Caco-2 (cell line): ENCODE results near the gene CLNK. TPM values are rescaled to one million over a fixed set of nuclear protein-coding genes. Genes with fewer than 3 reads are reported as not detected.

ENCODE experiments used
- BruUV-seq: library from RNA; stranded (reverse); fragments of 400-500 nt; replicated peaks from 2 replicates; lab custom pipeline; 2021; lab: Mats Ljungman, UMichigan
- CTCF ChIA-PET: fragments of 300-600 bp; sonication (Branson Sonifier 250); formaldehyde crosslinking; loops from one replicate; lab custom pipeline; 2022; ENCODE audit warnings: antibody characterized with exemption; lab: Charles Lee
- POLR2A ChIA-PET: fragments of 300-600 bp; sonication (Branson Sonifier 250); formaldehyde crosslinking; loops from one replicate; lab custom pipeline; 2022; ENCODE audit warnings: antibody characterized with exemption; lab: Charles Lee
- DNase-seq, 2 experiments: peaks; one replicate each; pipeline versions ENCODE4 v3.0.0 to v3.0.0-alpha.2; 2020 to 2022
- H3K27me3 ChIP-seq: replicated peaks from 2 replicates; pipeline ENCODE4 v1.6.0; 2011; ENCODE audit warnings: low read length; ENCODE audit not compliant: control insufficient read depth, insufficient read depth
- H3K36me3 ChIP-seq: 2 replicates; pipeline ENCODE4 v1.5.1; 2011; ENCODE audit warnings: low read length; ENCODE audit not compliant: control insufficient read depth, insufficient read depth
- H3K4me1 ChIP-seq: fragments of 250-450 bp; sonication (Bioruptor Pico); 2 replicates; pipeline ENCODE4 v1.5.1; 2020; ENCODE audit warnings: mild to moderate bottlenecking
- H3K4me3 ChIP-seq: 2 replicates; pipeline ENCODE4 v1.5.1; 2011; ENCODE audit warnings: low read depth, mild to moderate bottlenecking, control low read depth, low read length
- H3K9me3 ChIP-seq: fragments of 250-450 bp; sonication (Bioruptor Pico); 2 replicates; pipeline ENCODE4 v1.5.1; 2020; ENCODE audit warnings: mild to moderate bottlenecking, moderate library complexity
- H3K27ac Mint-ChIP-seq: one replicate; pipeline ENCODE4 v1.8.0; 2022; ENCODE audit warnings: mixed read lengths; ENCODE audit not compliant: unreplicated experiment
- H3K27me3 Mint-ChIP-seq: one replicate; pipeline ENCODE4 v1.8.0; 2022; ENCODE audit warnings: mixed read lengths; ENCODE audit not compliant: insufficient read depth, unreplicated experiment
- H3K36me3 Mint-ChIP-seq: one replicate; pipeline ENCODE4 v1.8.0; 2022; ENCODE audit warnings: mild to moderate bottlenecking, mixed read lengths; ENCODE audit not compliant: insufficient read depth, unreplicated experiment
- H3K4me1 Mint-ChIP-seq: one replicate; pipeline ENCODE4 v1.8.0; 2022; ENCODE audit warnings: low read depth, mixed read lengths; ENCODE audit not compliant: unreplicated experiment
- H3K4me3 Mint-ChIP-seq: one replicate; pipeline ENCODE4 v1.8.0; 2022; ENCODE audit warnings: mild to moderate bottlenecking, moderate library complexity, mixed read lengths; ENCODE audit not compliant: unreplicated experiment
- H3K9me3 Mint-ChIP-seq: one replicate; pipeline ENCODE4 v1.8.0; 2022; ENCODE audit warnings: mixed read lengths; ENCODE audit not compliant: unreplicated experiment
- CTCF ChIP-seq, 2 experiments: fragments of 200-600 bp in 1 of 2; IDR thresholded peaks; 1 replicate in 1 of 2; 2 replicates in 1 of 2; pipeline versions ENCODE4 v1.5.1 to v1.8.0; 2011 to 2022; ENCODE audit warnings: antibody characterized with exemption in 1 of 2, control low read depth in 1 of 2, inconsistent platforms in 1 of 2, low read depth in 1 of 2, low read length in 1 of 2, mild to moderate bottlenecking in 1 of 2, moderate library complexity in 1 of 2; ENCODE audit not compliant: insufficient read depth in 1 of 2, severe bottlenecking in 1 of 2, unreplicated experiment in 1 of 2
- intact Hi-C: fragments of 100-400 bp; cut with micrococcal nuclease; formaldehyde crosslinking; loops from one replicate; pipeline ENCODE4 v1.10.0; 2022; ENCODE audit not compliant: unreplicated experiment
- total RNA-seq: library from RNA; stranded (reverse); gene quantifications from 2 replicates; pipeline ENCODE4 v1.2.3, GENCODE V29; 2022

CLNK gene
- total RNA-seq, 1 experiment from 2014 or later, result not detected

- no peaks in the 10 kb centered on the region for H3K4me1 ChIP-seq
- no peaks in the 10 kb centered on the region for H3K27me3 ChIP-seq
- TF ChIP-seq CTCF (IDR thresholded peaks at IDR 0.05; ENCODE audit: insufficient read depth in 1 of 2, low read depth in 1 of 2, low read length in 1 of 2, severe bottlenecking in 1 of 2, unreplicated experiment in 1 of 2), result no peak
- Mint-ChIP-seq H3K4me1 (no peaks in the 10 kb centered on the region), H3K27ac (no peak overlapping the region), H3K9me3 (no peaks in the 10 kb centered on the region), H3K27me3 (peaks cover 4% of the 10 kb centered on the region), H3K36me3 (no peaks in the 10 kb centered on the region), H3K4me3 (no peak overlapping the region)
- CTCF ChIA-PET, result no interaction called here
- DNase-seq, result no peak
- no peaks in the 10 kb centered on the region for H3K36me3 ChIP-seq
- BruUV-seq, result no TSS peak
- POLR2A ChIA-PET, result no interaction called here
- H3K9me3 ChIP-seq, result no peaks in the 10 kb centered on the region
- no peak overlapping the region for H3K4me3 ChIP-seq
- intact Hi-C loops, result no loop called here
Measured at GRCh38 chr4:10482913-10483312, 201.7 kb downstream of the CLNK start.

- no peaks in the 10 kb centered on the region for H3K36me3 Mint-ChIP-seq
- no peak for TF ChIP-seq CTCF (IDR thresholded peaks at IDR 0.05; ENCODE audit: insufficient read depth in 1 of 2, low read depth in 1 of 2, low read length in 1 of 2, severe bottlenecking in 1 of 2, unreplicated experiment in 1 of 2)
- CTCF ChIA-PET, result no interaction called here
- Histone ChIP-seq H3K4me1 (no peaks in the 10 kb centered on the region), H3K36me3 (no peaks in the 10 kb centered on the region), H3K27me3 (no peaks in the 10 kb centered on the region), H3K9me3 (no peaks in the 10 kb centered on the region), H3K4me3 (no peak overlapping the region)
- no peaks in the 10 kb centered on the region for H3K9me3 Mint-ChIP-seq
- no peaks in the 10 kb centered on the region for H3K4me1 Mint-ChIP-seq
- no peaks in the 10 kb centered on the region for H3K27me3 Mint-ChIP-seq
- BruUV-seq, result no TSS peak
- DNase-seq, result no peak
- no peak overlapping the region for H3K4me3 Mint-ChIP-seq
- POLR2A ChIA-PET, result no interaction called here
- no peak overlapping the region for H3K27ac Mint-ChIP-seq
- intact Hi-C loops, result no loop called here
Measured at GRCh38 chr4:10480616-10481015, 204.0 kb downstream of the CLNK start.

GRCh38 chr4:10478621-10479020, 205.9 kb downstream of the CLNK start:
- H3K27ac Mint-ChIP-seq, result no peak overlapping the region
- H3K9me3 Mint-ChIP-seq, result no peaks in the 10 kb centered on the region
- H3K36me3 Mint-ChIP-seq, result no peaks in the 10 kb centered on the region
- no peak for DNase-seq
- no peaks in the 10 kb centered on the region for H3K27me3 Mint-ChIP-seq
- H3K9me3 ChIP-seq, result no peaks in the 10 kb centered on the region
- intact Hi-C loops, result no loop called here
- no peak overlapping the region for H3K4me3 ChIP-seq
- H3K27me3 ChIP-seq, result no peaks in the 10 kb centered on the region
- BruUV-seq, result no TSS peak
- no peaks in the 10 kb centered on the region for H3K4me1 Mint-ChIP-seq
- H3K36me3 ChIP-seq, result no peaks in the 10 kb centered on the region
- ChIA-PET POLR2A (no interaction called here), CTCF (no interaction called here)
- no peaks in the 10 kb centered on the region for H3K4me1 ChIP-seq
- no peak overlapping the region for H3K4me3 Mint-ChIP-seq
- no peak for TF ChIP-seq CTCF (IDR thresholded peaks at IDR 0.05; ENCODE audit: insufficient read depth in 1 of 2, low read depth in 1 of 2, low read length in 1 of 2, severe bottlenecking in 1 of 2, unreplicated experiment in 1 of 2)
